ENCODE measurements around the gene CBR1. TPM values are rescaled to one million over a fixed set of nuclear protein-coding genes. Genes with fewer than 3 reads are reported as not detected.

The CBR1 gene
- total and polyA plus RNA-seq, 2 of the 8 experiments (the other 6 are each of a cell fraction or from before 2014, with no cell fraction given) = 1.8 to 207 TPM

DNA sequence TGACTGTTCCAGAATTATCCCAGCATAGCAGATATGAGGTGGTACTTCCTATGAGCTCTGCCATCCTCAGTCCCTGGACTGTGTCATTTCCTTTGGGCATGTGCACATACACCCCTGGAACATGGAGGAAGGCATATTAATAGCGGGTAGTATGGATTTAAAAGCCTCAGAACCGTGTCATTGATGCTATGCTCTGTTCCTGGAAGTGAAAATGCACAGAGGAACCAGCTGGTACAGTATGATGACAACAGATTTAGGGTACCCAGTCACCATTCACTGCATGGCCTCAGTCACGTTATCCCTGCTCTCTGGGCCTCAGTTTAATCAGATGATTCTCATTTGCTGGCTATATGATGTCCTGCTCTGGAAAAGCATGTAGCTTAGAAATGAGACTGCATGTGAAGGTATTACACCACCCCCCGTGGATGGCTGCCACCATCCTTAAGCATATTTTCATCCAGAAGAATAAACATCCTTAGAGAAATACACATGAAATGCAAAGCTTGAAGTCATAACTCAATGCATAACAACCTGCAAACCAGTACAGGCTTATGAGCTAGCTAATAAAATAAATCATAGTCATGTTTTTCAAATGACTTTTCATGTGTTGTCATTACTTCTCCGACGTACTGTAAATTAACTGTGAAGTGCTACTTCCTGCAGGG is 47.3 kb upstream of the CBR1 start:
- WGBS, 2 experiments (ENCODE audit: extremely low coverage in 1 of 2, insufficient coverage in 1 of 2, insufficient read length in 1 of 2, insufficient replicate concordance in 2 of 2, low coverage in 1 of 2, low lambda C conversion rate in 2 of 2, missing lambda C conversion rate in 1 of 2) = 92% methylated on average over 6 of the region's 6 CpGs; no CpG with 5 or more reads in 1 of the 2 experiments
- H3K23ac ChIP-seq (ENCODE audit: insufficient read length) = no peak overlapping the region
- H3K23me2 ChIP-seq (ENCODE audit: low read depth, low read length) = no peaks in the 10 kb centered on the region
- no peak overlapping the region for H3K9ac ChIP-seq (replicated peaks in 1 of 4; ENCODE audit: extremely low read depth in 1 of 4, low read depth in 3 of 4, low read length in 3 of 4)
- no peak overlapping the region for H3K14ac ChIP-seq (ENCODE audit: insufficient read length)
- H4K20me1 ChIP-seq (replicated peaks in 1 of 2; ENCODE audit: control insufficient read depth in 1 of 2, insufficient read depth in 2 of 2, low read length in 2 of 2) = no peaks in the 10 kb centered on the region
- no peak overlapping the region for H2BK12ac ChIP-seq (ENCODE audit: low read depth, low read length)
- no peak overlapping the region for H4K91ac ChIP-seq (replicated peaks; ENCODE audit: insufficient read length, low read length)
- H3K36me3 ChIP-seq (ENCODE audit: control insufficient read depth in 2 of 4, insufficient read depth in 4 of 4, low read length in 3 of 4) = no peaks in the 10 kb centered on the region
- H3K27me3 ChIP-seq (replicated peaks in 1 of 4; ENCODE audit: control insufficient read depth in 3 of 4, extremely low read depth in 1 of 4, insufficient read depth in 3 of 4, low read length in 3 of 4) = no peaks in the 10 kb centered on the region
- H2BK5ac ChIP-seq (ENCODE audit: low read depth, low read length) = no peak overlapping the region
- H2AFZ ChIP-seq (ENCODE audit: low read length) = no peak overlapping the region
- no peak for FAIRE-seq
- no peak overlapping the region for H3K27ac ChIP-seq (ENCODE audit: low read depth, low read length)
- no peak overlapping the region for H3K4ac ChIP-seq (replicated peaks; ENCODE audit: insufficient read length, low read depth, low read length)
- H3K79me1 ChIP-seq (ENCODE audit: low read depth, low read length) = no peaks in the 10 kb centered on the region
- ChIA-PET CTCF (ENCODE audit: partially characterized antibody) (interaction anchor here (0.6 to 2.6 kb wide), 3 partner anchors 101 to 946 kb away, joined by 3 to 7 read pairs (median 3); no protein-coding TSS in a partner anchor), POLR2A (ENCODE audit: partially characterized antibody) (interaction anchor here (0.7 to 1.1 kb wide), 2 partner anchors 28 to 168 kb away, joined by 4 to 6 read pairs; no protein-coding TSS in a partner anchor)
- no peak overlapping the region for H2BK15ac ChIP-seq (ENCODE audit: low read length)
- no peak overlapping the region for H3K18ac ChIP-seq (ENCODE audit: extremely low read depth, low read length)
- H2AK5ac ChIP-seq (ENCODE audit: low read depth, low read length) = no peak overlapping the region
- no peak overlapping the region for H4K8ac ChIP-seq (ENCODE audit: extremely low read depth, insufficient read depth, low read length)
- H3K9me3 ChIP-seq (ENCODE audit: insufficient read depth in 2 of 2, low read depth in 1 of 2, low read length in 1 of 2) = peaks cover 0 to 4% of the 10 kb centered on the region in 2 experiments; a peak in 1 of 4 replicates
- H3K79me2 ChIP-seq (ENCODE audit: control insufficient read depth in 1 of 2, insufficient read depth in 2 of 2, low read length in 2 of 2) = no peaks in the 10 kb centered on the region
- no peak overlapping the region for H2BK20ac ChIP-seq (ENCODE audit: low read length)
- no peaks in the 10 kb centered on the region for H3K4me1 ChIP-seq (replicated peaks in 1 of 4; ENCODE audit: control insufficient read depth in 3 of 4, insufficient read depth in 4 of 4, low read length in 3 of 4)
- no peak overlapping the region for H3K4me2 ChIP-seq (ENCODE audit: insufficient read depth in 1 of 2, low read depth in 2 of 2, low read length in 2 of 2)
- no peak for DNase-seq (ENCODE audit: low read depth in 1 of 2, low spot score in 2 of 2)
- no peak overlapping the region for H3K4me3 ChIP-seq (ENCODE audit: extremely low read depth in 1 of 4, insufficient read depth in 2 of 4, low read depth in 3 of 4, low read length in 4 of 4)
- H2BK120ac ChIP-seq (replicated peaks; ENCODE audit: low read depth, low read length) = no peak overlapping the region
- no peak overlapping the region for H4K5ac ChIP-seq (ENCODE audit: insufficient read length, low read depth, low read length)
- H3K56ac ChIP-seq (replicated peaks; ENCODE audit: insufficient read length, low read depth, low read length) = no peak overlapping the region
- TF ChIP-seq CBX5 (IDR thresholded peaks at IDR 0.05; ENCODE audit: low read depth, low read length) (no peak), GTF2F1 (IDR thresholded peaks at IDR 0.05; ENCODE audit: borderline replicate concordance, low read depth, low read length) (no peak), EGR1 (IDR thresholded peaks at IDR 0.05; ENCODE audit: borderline replicate concordance, low read depth, low read length) (no peak), SIN3A (conservative IDR thresholded peaks at IDR 0.05 in 1 of 2, IDR thresholded peaks at IDR 0.05 in 1 of 2; ENCODE audit: low read depth in 1 of 2, low read length in 2 of 2) (no peak), CHD1 (IDR thresholded peaks at IDR 0.05; ENCODE audit: low read depth, low read length) (no peak), KDM5A (IDR thresholded peaks at IDR 0.05; ENCODE audit: low read length) (no peak), RAD21 (IDR thresholded peaks at IDR 0.05 in 1 of 2, conservative IDR thresholded peaks at IDR 0.05 in 1 of 2; ENCODE audit: low read depth in 2 of 2, low read length in 2 of 2) (no peak), KDM4A (IDR thresholded peaks at IDR 0.05; ENCODE audit: low read depth, low read length, severe bottlenecking) (no peak), RNF2 (IDR thresholded peaks at IDR 0.05; ENCODE audit: borderline replicate concordance, low read depth, low read length, missing control alignments, poor library complexity, severe bottlenecking) (no peak), RXRA (IDR thresholded peaks at IDR 0.05; ENCODE audit: insufficient read depth, low read depth, low read length) (no peak), BRCA1 (IDR thresholded peaks at IDR 0.05; ENCODE audit: low read depth, low read length) (no peak), YY1 (IDR thresholded peaks at IDR 0.05; ENCODE audit: low read depth, low read length) (no peak)

Data from H1 (cell line).